Adrenal gland (tissue), 5 donors: Measurements from ENCODE around the gene TTLL5.

ENCODE experiments used
- CTCF ChIP-seq, 6 experiments: fragments of 450-650 bp in 4 of 6; fragments of 200-600 bp in 2 of 6; sonication (generic) in 1 of 6; IDR thresholded peaks; 1 replicate in 5 of 6; 2 replicates in 1 of 6; pipeline versions ENCODE4 v1.5.1 to v1.8.0; 2016 to 2021; ENCODE audit warnings: antibody characterized with exemption in 6 of 6, mild to moderate bottlenecking in 2 of 6, moderate library complexity in 1 of 6
- POLR2A ChIP-seq, 2 donors: fragments of 450-650 bp; IDR thresholded peaks; one replicate each; pipeline ENCODE4 v1.6.1; 2017; ENCODE audit warnings: antibody characterized with exemption in 2 of 2, mild to moderate bottlenecking in 2 of 2, moderate library complexity in 1 of 2
- donor health status: DM: no; HTN: no; CAD: no.

GRCh38 chr14:75793806-75794205 lies 132.8 kb downstream of the TTLL5 start:
- peak in 5 of 6 experiments; percentile 15 to 49 (median 27) for TF ChIP-seq CTCF (IDR thresholded peaks at IDR 0.05)
- TF ChIP-seq POLR2A (IDR thresholded peaks at IDR 0.05) = no peak
